Osteocyte (in vitro differentiated cells): ENCODE measurements around the gene HARS1. TPM values are rescaled to one million over a fixed set of nuclear protein-coding genes. Genes with fewer than 3 reads are reported as not detected.

ENCODE experiments used
- DNase-seq: peaks from one replicate; pipeline ENCODE4 v3.0.0; 2021; ENCODE audit warnings: mixed read lengths; ENCODE audit not compliant: unreplicated experiment; ENCODE audit errors: extremely low spot score
- H3K27ac Mint-ChIP-seq: one replicate; pipeline ENCODE4 v1.8.0; 2021; ENCODE audit warnings: mild to moderate bottlenecking, mixed read lengths; ENCODE audit not compliant: unreplicated experiment
- H3K27me3 Mint-ChIP-seq: one replicate; pipeline ENCODE4 v1.8.0; 2021; ENCODE audit warnings: mixed read lengths; ENCODE audit not compliant: unreplicated experiment
- H3K36me3 Mint-ChIP-seq: one replicate; pipeline ENCODE4 v1.8.0; 2021; ENCODE audit warnings: mixed read lengths; ENCODE audit not compliant: unreplicated experiment
- H3K4me1 Mint-ChIP-seq: one replicate; pipeline ENCODE4 v1.8.0; 2021; ENCODE audit warnings: mixed read lengths; ENCODE audit not compliant: unreplicated experiment
- H3K4me3 Mint-ChIP-seq: one replicate; pipeline ENCODE4 v1.8.0; 2021; ENCODE audit warnings: mild to moderate bottlenecking, moderate library complexity, mixed read lengths; ENCODE audit not compliant: unreplicated experiment
- H3K9me3 Mint-ChIP-seq: one replicate; pipeline ENCODE4 v1.8.0; 2021; ENCODE audit warnings: mixed read lengths; ENCODE audit not compliant: unreplicated experiment
- total RNA-seq: library from RNA; stranded (reverse); gene quantifications from 2 replicates; pipeline ENCODE4 v1.2.1, GENCODE V29; 2021
- TF ChIP-seq, protein P1 (sequence below): fragments of 200-600 bp; sonication (generic); IDR thresholded peaks from 2 replicates; pipeline ENCODE4 v1.5.0; 2021; ENCODE audit warnings: antibody characterized with exemption, mild to moderate bottlenecking, moderate library complexity

Gene HARS1
- total RNA-seq, 1 donor from 2014 or later: 65.3 TPM

DNA sequence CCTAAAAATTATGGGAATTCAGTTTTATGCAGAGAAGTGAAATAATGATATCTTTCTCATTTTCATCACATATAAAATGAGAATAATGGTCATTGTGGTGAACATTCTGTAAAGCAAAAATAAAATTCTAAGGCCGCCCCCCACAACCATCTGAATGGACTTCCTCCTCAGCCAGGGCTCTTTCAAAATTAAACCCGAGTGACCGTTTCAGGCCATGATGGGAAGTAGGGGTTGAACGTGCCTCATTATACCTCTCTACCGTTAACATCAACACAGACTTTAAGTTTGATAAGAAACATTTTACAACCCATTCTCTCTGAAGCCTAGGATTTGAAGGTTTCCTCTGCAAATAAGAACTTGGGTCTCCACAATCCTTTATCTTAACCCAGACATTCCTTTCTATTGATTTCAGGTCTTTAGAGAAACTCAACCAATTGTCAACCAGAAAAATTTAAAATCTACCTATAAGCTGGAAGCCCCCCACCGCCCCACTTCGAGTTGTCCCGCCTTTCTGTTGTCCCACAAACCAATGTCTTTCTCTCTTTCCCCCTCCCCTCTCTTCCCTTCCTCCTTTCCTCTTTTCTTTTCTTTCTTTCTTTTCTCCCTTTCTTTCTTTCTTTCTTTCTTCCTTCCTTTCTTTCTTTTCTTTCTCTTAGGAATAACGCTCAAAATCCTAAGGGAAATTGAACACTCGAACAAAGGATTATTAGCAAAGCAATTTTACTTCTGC lies 53.6 kb downstream of the HARS1 start:
- Mint-ChIP-seq H3K4me1 (peaks cover 17% of the 10 kb centered on the region), H3K9me3 (no peaks in the 10 kb centered on the region), H3K36me3 (no peaks in the 10 kb centered on the region), H3K27me3 (no peaks in the 10 kb centered on the region), H3K4me3 (no peak overlapping the region), H3K27ac (no peak overlapping the region)
- no peak for DNase-seq
- TF ChIP-seq, protein P1, sequence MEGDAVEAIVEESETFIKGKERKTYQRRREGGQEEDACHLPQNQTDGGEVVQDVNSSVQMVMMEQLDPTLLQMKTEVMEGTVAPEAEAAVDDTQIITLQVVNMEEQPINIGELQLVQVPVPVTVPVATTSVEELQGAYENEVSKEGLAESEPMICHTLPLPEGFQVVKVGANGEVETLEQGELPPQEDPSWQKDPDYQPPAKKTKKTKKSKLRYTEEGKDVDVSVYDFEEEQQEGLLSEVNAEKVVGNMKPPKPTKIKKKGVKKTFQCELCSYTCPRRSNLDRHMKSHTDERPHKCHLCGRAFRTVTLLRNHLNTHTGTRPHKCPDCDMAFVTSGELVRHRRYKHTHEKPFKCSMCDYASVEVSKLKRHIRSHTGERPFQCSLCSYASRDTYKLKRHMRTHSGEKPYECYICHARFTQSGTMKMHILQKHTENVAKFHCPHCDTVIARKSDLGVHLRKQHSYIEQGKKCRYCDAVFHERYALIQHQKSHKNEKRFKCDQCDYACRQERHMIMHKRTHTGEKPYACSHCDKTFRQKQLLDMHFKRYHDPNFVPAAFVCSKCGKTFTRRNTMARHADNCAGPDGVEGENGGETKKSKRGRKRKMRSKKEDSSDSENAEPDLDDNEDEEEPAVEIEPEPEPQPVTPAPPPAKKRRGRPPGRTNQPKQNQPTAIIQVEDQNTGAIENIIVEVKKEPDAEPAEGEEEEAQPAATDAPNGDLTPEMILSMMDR: no peak

DNA sequence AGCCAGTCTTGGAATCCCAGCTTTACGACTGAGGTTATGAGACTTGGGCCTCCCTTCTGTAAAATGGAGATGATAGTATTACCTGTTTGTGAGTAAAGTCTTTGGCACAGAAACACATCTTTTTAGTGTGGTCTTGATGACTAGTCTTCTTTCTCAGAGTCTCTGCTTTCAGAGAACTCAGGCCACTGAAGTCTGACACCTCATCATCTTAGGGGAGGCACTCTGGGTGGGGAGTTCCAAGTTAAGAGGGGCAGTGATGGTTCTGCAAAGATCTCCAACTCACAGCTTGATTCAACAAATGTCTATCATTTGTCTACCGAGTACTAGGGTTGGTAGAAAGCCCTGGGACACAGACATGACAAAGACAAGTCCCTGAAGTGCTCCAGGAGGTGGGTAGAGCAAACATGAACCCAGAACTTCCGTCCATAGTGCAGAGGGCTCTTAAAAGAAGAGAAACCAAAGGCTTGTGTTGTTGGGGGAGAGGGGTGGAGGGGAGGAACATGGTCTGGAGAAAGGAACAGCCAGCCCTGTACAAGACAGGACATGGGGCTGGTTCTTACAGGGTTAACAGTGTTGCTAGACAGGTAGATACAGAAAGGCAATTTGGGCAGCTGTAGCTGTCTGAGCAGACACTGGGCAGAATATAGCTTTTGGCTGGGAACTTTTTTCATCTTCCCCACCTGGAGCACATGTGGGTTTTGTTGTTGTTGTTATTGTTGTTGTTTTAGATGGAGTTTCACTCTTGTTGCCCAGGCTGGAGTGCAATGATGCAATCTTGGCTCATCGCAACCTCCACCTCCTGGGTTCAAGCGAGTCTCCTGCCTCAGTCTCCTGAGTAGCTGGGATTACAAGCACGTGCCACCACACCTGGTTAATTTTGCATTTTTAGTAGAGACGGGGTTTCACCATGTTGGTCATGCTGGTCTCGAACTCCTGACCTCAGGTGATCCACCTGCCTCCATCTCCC lies 55.6 kb downstream of the HARS1 start:
- TF ChIP-seq, protein P1: no peak
- no peaks in the 10 kb centered on the region for H3K9me3 Mint-ChIP-seq
- no peak overlapping the region for H3K4me3 Mint-ChIP-seq
- peaks cover 11% of the 10 kb centered on the region for H3K4me1 Mint-ChIP-seq
- H3K27ac Mint-ChIP-seq: no peak overlapping the region
- DNase-seq: no peak
- no peaks in the 10 kb centered on the region for H3K36me3 Mint-ChIP-seq
- no peaks in the 10 kb centered on the region for H3K27me3 Mint-ChIP-seq

DNA sequence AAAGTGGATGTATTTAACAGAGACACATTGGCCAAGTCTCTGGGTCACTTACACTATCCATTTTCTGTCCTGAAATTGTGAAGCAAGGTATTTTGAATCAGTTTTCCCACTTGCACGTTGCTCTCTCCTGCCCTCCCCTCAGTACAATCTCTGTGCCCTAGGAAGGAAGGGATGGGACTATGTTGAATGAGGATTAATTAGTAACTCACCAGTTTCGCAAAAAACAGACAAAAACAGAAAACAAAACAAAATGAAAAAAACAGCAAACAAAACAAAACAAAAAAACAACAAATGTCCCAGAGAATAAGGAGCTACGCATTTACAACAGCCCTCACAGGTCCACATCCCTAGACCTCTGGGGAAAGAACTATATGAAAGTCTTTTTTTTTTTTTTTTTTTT lies 57.1 kb downstream of the HARS1 start:
- Mint-ChIP-seq H3K9me3 (no peaks in the 10 kb centered on the region), H3K36me3 (no peaks in the 10 kb centered on the region), H3K4me1 (peaks cover 3% of the 10 kb centered on the region), H3K27ac (no peak overlapping the region), H3K27me3 (no peaks in the 10 kb centered on the region), H3K4me3 (no peak overlapping the region)
- TF ChIP-seq, protein P1: no peak
- no peak for DNase-seq

DNA sequence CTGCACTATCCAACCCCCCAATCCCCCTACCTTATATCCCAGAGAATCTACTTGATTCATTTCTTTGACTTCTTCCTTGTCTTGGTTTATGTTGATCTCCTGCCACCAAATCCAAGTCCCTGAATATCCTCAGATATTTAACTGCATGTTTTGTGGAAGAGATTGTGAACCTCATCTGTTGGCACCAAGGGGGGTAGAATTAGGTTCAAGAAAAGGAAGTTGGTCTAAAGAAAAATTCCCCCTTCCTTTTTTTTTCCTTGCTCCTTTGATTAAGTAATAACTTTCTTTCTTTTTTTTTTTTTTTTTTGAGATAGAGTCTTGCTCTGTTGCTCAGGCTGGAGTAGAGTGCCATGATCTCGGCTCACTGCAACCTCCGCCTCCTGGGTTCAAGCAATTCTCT lies 57.7 kb downstream of the HARS1 start:
- TF ChIP-seq, protein P1: no peak
- no peak overlapping the region for H3K4me3 Mint-ChIP-seq
- H3K9me3 Mint-ChIP-seq: no peaks in the 10 kb centered on the region
- DNase-seq: no peak
- no peak overlapping the region for H3K27ac Mint-ChIP-seq
- H3K27me3 Mint-ChIP-seq: no peaks in the 10 kb centered on the region
- no peaks in the 10 kb centered on the region for H3K36me3 Mint-ChIP-seq
- H3K4me1 Mint-ChIP-seq: no peaks in the 10 kb centered on the region

DNA sequence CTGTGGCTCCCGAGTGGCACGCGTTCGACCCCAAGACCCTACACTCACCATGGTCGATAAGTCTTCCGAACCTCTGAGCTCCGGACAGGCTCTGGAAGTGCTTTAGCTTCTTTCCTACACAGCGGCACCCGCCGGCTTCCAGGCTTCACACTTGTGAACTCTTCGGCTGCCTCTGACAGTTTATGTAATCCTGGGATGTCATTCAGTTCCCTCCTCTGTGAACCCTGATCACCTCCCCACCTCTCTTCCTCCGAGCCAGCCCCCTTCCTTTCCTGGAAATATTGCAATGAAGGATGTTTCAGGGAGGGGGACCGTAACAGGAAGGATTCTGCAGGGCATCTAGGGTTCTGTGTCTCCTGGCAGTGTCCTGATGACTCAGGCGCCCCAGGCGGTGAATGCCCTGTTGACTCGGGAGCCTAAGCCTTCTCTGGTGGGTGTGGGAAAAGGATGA lies 58.1 kb downstream of the HARS1 start, which contains the start of gene CD14:
Gene CD14 (minus strand): TSS at position 155 of the 451 bp plus-strand sequence. CDS start 104 bp downstream, at position 51.
- H3K4me3 Mint-ChIP-seq: no peak within 1 kb of the TSS
- TF ChIP-seq, protein P1: no peak
- H3K27ac Mint-ChIP-seq: no peak within 1 kb of the TSS
- DNase-seq: no peak
- H3K4me1 Mint-ChIP-seq: no peaks in the 10 kb centered on the region
- H3K36me3 Mint-ChIP-seq: no peaks in the 10 kb centered on the region
- no peaks in the 10 kb centered on the region for H3K9me3 Mint-ChIP-seq
- no peaks in the 10 kb centered on the region for H3K27me3 Mint-ChIP-seq
